ENCODE measurements around the gene ZNF655. TPM values are rescaled to one million over a fixed set of nuclear protein-coding genes. Genes with fewer than 3 reads are reported as not detected.

Gene ZNF655
- total and polyA plus RNA-seq, 11 donors, result 26.8 to 48.0 (median 32.8) TPM

- DNase-seq (no peak), ATAC-seq (no peak)
- H3K9me3 ChIP-seq, result peaks cover 0 to 32% (median 11%) of the 10 kb centered on the region in 12 donors
- H3K4me3 ChIP-seq, result no peak overlapping the region
- no peak for TF ChIP-seq POLR2A (IDR thresholded peaks at IDR 0.05)
- peak in 2 of 12 donors; percentile 7 to 11 for TF ChIP-seq CTCF (IDR thresholded peaks at IDR 0.05)
- 93 to 96% (median 95%) methylated on average over 21 of the region's 21 CpGs for WGBS, 4 donors
- intact Hi-C loops (cut with DNase I), result no loop called here
- H3K36me3 ChIP-seq, result peaks cover 0 to 97% (median 77%) of the 10 kb centered on the region in 9 donors
- no peaks in the 10 kb centered on the region for H3K4me1 ChIP-seq
- H3K27ac ChIP-seq, result no peak overlapping the region
- no peaks in the 10 kb centered on the region for H3K27me3 ChIP-seq
These were observed 32.6 kb upstream of the ZNF655 start for GRCh38 chr7:99525713-99526440.

GRCh38 chr7:99531354-99531765, 27.1 kb upstream of the ZNF655 start:
- H3K4me1 ChIP-seq, result no peaks in the 10 kb centered on the region
- H3K4me3 ChIP-seq, result no peak overlapping the region
- no peaks in the 10 kb centered on the region for H3K27me3 ChIP-seq
- peaks cover 0 to 86% (median 39%) of the 10 kb centered on the region in 12 donors for H3K9me3 ChIP-seq
- 98 to 99% (median 98%) methylated on average over 12 of the region's 12 CpGs for WGBS, 4 donors
- H3K27ac ChIP-seq, result no peak overlapping the region
- intact Hi-C loops (cut with DNase I), result no loop called here
- H3K36me3 ChIP-seq, result peaks cover 13 to 79% (median 54%) of the 10 kb centered on the region in 9 donors
- TF ChIP-seq CTCF (IDR thresholded peaks at IDR 0.05) (no peak), POLR2A (IDR thresholded peaks at IDR 0.05) (no peak)
- ATAC-seq (no peak), DNase-seq (no peak)

- no peak overlapping the region for H3K27ac ChIP-seq
- ATAC-seq (no peak), DNase-seq (no peak)
- intact Hi-C loops (cut with DNase I), result no loop called here
- no peak overlapping the region for H3K4me3 ChIP-seq
- no peaks in the 10 kb centered on the region for H3K27me3 ChIP-seq
- H3K9me3 ChIP-seq, result peaks cover 0 to 99% (median 39%) of the 10 kb centered on the region in 12 donors
- no peak for TF ChIP-seq CTCF (IDR thresholded peaks at IDR 0.05)
- TF ChIP-seq POLR2A (IDR thresholded peaks at IDR 0.05), result no peak
- WGBS, 4 donors, result 96 to 100% (median 100%) methylated on average over 2 of the region's 2 CpGs
- no peaks in the 10 kb centered on the region for H3K4me1 ChIP-seq
- H3K36me3 ChIP-seq, result peaks cover 9 to 36% (median 18%) of the 10 kb centered on the region in 9 donors
These were observed 22.8 kb upstream of the ZNF655 start for GRCh38 chr7:99535667-99536066.

GRCh38 chr7:99539213-99539811, 19.1 kb upstream of the ZNF655 start:
- Histone ChIP-seq H3K36me3 (no peaks in the 10 kb centered on the region), H3K4me1 (no peaks in the 10 kb centered on the region), H3K27me3 (no peaks in the 10 kb centered on the region), H3K9me3 (peaks cover 0 to 99% (median 20%) of the 10 kb centered on the region in 12 donors), H3K27ac (no peak overlapping the region), H3K4me3 (no peak overlapping the region)
- intact Hi-C loops (cut with DNase I), result no loop called here
- ATAC-seq (no peak), DNase-seq (no peak)
- TF ChIP-seq CTCF (IDR thresholded peaks at IDR 0.05) (no peak), POLR2A (IDR thresholded peaks at IDR 0.05) (no peak)
- 63 to 74% (median 69%) methylated on average over 7 of the region's 7 CpGs for WGBS, 4 donors

All from heart left ventricle (tissue), 16 donors.